Psoas muscle (tissue), 8 donors: ENCODE results near the gene HAPLN2. TPM values are rescaled to one million over a fixed set of nuclear protein-coding genes. Genes with fewer than 3 reads are reported as not detected.

Experiments
- ATAC-seq, 4 donors: fragments of 200-7000 bp; cut with Tn5 transposase; one replicate each; pipeline ENCODE4 v1.9.1; 2020; ENCODE audit warnings: moderate library complexity in 3 of 4, mild to moderate bottlenecking in 2 of 4
- DNase-seq, 2 donors: peaks; one replicate each; pipeline ENCODE4 v3.0.0-alpha.2; 2020
- H3K27ac ChIP-seq: fragments of 200-600 bp; one replicate; pipeline ENCODE4 v1.8.0; 2022
- H3K27me3 ChIP-seq, 3 donors: fragments of 200-600 bp in 1 of 3; one replicate each; pipeline versions ENCODE4 v1.6.1 to v1.8.0; 2013 to 2022; ENCODE audit warnings: low read length in 2 of 3, mild to moderate bottlenecking in 2 of 3, moderate library complexity in 1 of 3; ENCODE audit not compliant: insufficient read depth in 3 of 3
- H3K36me3 ChIP-seq, 2 donors: fragments of 200-600 bp in 1 of 2; one replicate each; pipeline versions ENCODE4 v1.6.1 to v1.8.0; 2013 to 2022; ENCODE audit warnings: low read depth in 1 of 2, mild to moderate bottlenecking in 1 of 2, moderate library complexity in 1 of 2; ENCODE audit not compliant: insufficient read depth in 1 of 2
- H3K4me1 ChIP-seq: fragments of 200-600 bp; one replicate; pipeline ENCODE4 v1.8.0; 2022
- H3K4me3 ChIP-seq: fragments of 200-600 bp; one replicate; pipeline ENCODE4 v1.8.0; 2022; ENCODE audit warnings: mild to moderate bottlenecking
- H3K9me3 ChIP-seq: fragments of 200-600 bp; one replicate; pipeline ENCODE4 v1.8.0; 2022
- WGBS, 3 donors: extraction: QIAGEN DNeasy Blood & Tissue Kit; methylation state at CpG; one replicate each; pipeline versions ENCODE4 v1.1.6 to v1.1.7; 2013; 5-methylcytosine and 5-hydroxymethylcytosine counted together
- intact Hi-C, 2 donors: fragments of 100-400 bp; cut with DNase I; formaldehyde crosslinking; loops; one replicate each; pipeline versions ENCODE4 v1.11.0 to v1.14.2; 2022
- polyA plus RNA-seq, 3 donors: library from polyadenylated mRNA; stranded (reverse); fragments of 200-250 nt; gene quantifications; one replicate each; pipeline ENCODE4 v1.2.3, GENCODE V29; 2013
- total RNA-seq, 4 donors: library from RNA; stranded (reverse); fragmentation: NEBNext Ultra II Directional in 2 of 4; extraction: Animal tissue kit (Norgen Biotek cat#: 25700) in 2 of 4; gene quantifications; one replicate each; pipeline versions ENCODE4 v1.2.1 to v1.2.4, GENCODE V29; 2021 to 2023
- TF ChIP-seq, protein P1 (sequence below): fragments of 200-600 bp; IDR thresholded peaks from one replicate; pipeline ENCODE4 v1.8.0; 2022; ENCODE audit warnings: antibody characterized with exemption
- donor health status: healthy with polysubstance abuse.
- donor health status: DM: no; HTN: no; CAD: no; lungs with moderate emphysema.
- donor health status: Bipolar disorder and iron deficiency.
- donor health status: healthy.
- donor health status: DM: yes; HTN: yes; CAD: no.
- donor health status: DM: no; HTN: no; CAD: no.
- donor health status: DM: no; HTN: no; CAD: no.
- donor health status: DM: yes; HTN: yes; CAD: no.

HAPLN2 gene
- total and polyA plus RNA-seq, 7 donors: 0.28 to 2.2 (median 0.61) TPM

DNA sequence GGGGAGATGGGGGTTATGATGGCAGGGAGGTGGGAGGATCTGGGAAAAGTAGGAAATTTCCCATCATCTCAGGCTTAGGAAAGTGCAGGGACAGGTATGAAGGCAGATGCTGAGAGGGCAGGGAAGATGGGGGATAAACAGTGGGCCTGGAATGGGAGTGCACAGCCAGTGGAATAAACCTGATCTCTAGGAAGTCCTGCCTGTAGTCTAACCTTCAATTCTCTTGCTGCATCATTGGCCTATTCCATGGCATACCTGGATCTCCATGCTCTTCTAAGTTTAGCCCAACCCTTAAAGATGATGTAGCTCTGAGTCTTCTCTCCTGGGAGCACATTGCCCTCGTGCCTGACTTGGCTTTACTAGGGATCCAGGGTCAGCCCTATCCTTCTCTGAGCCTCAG lies 25.4 kb downstream of the HAPLN2 start:
- no peaks in the 10 kb centered on the region for H3K36me3 ChIP-seq
- TF ChIP-seq, protein P1, sequence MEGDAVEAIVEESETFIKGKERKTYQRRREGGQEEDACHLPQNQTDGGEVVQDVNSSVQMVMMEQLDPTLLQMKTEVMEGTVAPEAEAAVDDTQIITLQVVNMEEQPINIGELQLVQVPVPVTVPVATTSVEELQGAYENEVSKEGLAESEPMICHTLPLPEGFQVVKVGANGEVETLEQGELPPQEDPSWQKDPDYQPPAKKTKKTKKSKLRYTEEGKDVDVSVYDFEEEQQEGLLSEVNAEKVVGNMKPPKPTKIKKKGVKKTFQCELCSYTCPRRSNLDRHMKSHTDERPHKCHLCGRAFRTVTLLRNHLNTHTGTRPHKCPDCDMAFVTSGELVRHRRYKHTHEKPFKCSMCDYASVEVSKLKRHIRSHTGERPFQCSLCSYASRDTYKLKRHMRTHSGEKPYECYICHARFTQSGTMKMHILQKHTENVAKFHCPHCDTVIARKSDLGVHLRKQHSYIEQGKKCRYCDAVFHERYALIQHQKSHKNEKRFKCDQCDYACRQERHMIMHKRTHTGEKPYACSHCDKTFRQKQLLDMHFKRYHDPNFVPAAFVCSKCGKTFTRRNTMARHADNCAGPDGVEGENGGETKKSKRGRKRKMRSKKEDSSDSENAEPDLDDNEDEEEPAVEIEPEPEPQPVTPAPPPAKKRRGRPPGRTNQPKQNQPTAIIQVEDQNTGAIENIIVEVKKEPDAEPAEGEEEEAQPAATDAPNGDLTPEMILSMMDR: no peak
- ATAC-seq (no peak), DNase-seq (no peak)
- H3K4me1 ChIP-seq: peaks cover 21% of the 10 kb centered on the region
- no peaks in the 10 kb centered on the region for H3K9me3 ChIP-seq
- H3K27me3 ChIP-seq: peaks cover 0 to 77% (median 15%) of the 10 kb centered on the region in 3 donors
- intact Hi-C loops: no loop called here
- no peak overlapping the region for H3K27ac ChIP-seq
- WGBS, 3 donors: 31 to 41% (median 38%) methylated on average over 1 of the region's 1 CpG
- no peak overlapping the region for H3K4me3 ChIP-seq

DNA sequence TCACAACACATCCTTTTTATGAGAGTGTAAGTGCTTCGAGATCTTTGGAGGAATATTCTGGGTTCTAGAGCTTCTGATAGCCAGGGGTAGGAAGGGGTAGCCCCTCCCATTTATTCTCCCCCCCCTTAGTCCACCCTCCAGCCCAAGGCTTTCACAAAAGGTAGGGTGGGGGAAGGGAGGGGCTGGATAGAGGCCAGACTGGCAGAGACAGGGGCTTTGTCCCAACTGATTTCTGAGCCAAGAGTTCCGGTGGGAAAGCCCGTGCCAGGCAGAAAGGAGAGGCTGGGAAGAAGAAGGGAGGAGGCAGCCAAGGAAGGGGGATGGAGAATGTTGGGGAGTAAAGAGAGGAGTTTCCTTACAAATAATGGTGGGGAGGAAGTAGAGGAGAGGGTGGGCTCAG lies 25.8 kb downstream of the HAPLN2 start:
- no peak for ATAC-seq
- no peak overlapping the region for H3K27ac ChIP-seq
- peaks cover 0 to 81% (median 15%) of the 10 kb centered on the region in 3 donors for H3K27me3 ChIP-seq
- no peak overlapping the region for H3K4me3 ChIP-seq
- peaks cover 17% of the 10 kb centered on the region for H3K4me1 ChIP-seq
- TF ChIP-seq, protein P1: no peak
- H3K9me3 ChIP-seq: no peaks in the 10 kb centered on the region
- 26 to 42% (median 32%) methylated on average over 3 of the region's 3 CpGs for WGBS, 3 donors
- H3K36me3 ChIP-seq: no peaks in the 10 kb centered on the region
- intact Hi-C loops: no loop called here
- DNase-seq: no peak

DNA sequence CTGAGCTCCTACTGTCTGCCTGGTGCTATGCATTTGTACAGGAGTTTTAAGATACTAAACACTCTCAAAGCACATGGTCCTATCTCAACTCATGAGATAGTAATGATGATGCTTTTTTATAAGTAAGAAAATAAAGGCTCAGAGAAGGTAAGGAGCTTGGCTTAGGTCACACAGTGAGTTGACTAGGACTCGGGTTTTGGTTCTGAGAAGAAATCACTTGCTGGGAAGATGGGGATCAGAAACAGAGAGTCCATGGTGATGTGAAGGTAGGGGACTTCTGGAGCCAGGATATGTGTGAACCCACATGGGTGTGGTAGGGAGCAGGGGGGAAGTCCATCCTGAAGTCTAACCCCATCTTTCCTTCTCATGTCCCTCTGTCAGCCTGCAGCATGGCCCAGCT lies 26.5 kb downstream of the HAPLN2 start:
- intact Hi-C loops: no loop called here
- Histone ChIP-seq H3K9me3 (no peaks in the 10 kb centered on the region), H3K4me3 (no peak overlapping the region), H3K27ac (no peak overlapping the region), H3K36me3 (no peaks in the 10 kb centered on the region), H3K4me1 (peaks cover 14% of the 10 kb centered on the region), H3K27me3 (peaks cover 0 to 86% (median 20%) of the 10 kb centered on the region in 3 donors)
- WGBS, 3 donors: 83 to 95% (median 84%) methylated on average over 1 of the region's 1 CpG
- TF ChIP-seq, protein P1: no peak
- no peak for ATAC-seq
- DNase-seq: no peak

DNA sequence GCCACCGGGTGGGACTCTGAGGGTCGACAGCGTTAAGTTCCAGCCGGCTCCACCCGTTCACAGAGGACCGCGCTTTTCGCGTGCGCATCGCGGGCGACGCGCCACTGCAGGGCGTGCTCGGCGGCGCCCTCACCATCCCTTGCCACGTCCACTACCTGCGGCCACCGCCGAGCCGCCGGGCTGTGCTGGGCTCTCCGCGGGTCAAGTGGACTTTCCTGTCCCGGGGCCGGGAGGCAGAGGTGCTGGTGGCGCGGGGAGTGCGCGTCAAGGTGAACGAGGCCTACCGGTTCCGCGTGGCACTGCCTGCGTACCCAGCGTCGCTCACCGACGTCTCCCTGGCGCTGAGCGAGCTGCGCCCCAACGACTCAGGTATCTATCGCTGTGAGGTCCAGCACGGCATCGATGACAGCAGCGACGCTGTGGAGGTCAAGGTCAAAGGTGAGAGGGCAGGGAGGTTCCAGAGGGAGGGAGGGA lies 27.6 kb downstream of the HAPLN2 start:
- Histone ChIP-seq H3K27ac (no peak overlapping the region), H3K36me3 (no peaks in the 10 kb centered on the region), H3K4me3 (no peak overlapping the region), H3K4me1 (peaks cover 7% of the 10 kb centered on the region), H3K9me3 (no peaks in the 10 kb centered on the region), H3K27me3 (peaks cover 0 to 92% (median 20%) of the 10 kb centered on the region in 3 donors)
- intact Hi-C loops: no loop called here
- TF ChIP-seq, protein P1: no peak
- ATAC-seq (no peak), DNase-seq (no peak)
- WGBS, 3 donors: 14 to 17% (median 15%) methylated on average over 28 to 51 of the region's 51 CpGs

DNA sequence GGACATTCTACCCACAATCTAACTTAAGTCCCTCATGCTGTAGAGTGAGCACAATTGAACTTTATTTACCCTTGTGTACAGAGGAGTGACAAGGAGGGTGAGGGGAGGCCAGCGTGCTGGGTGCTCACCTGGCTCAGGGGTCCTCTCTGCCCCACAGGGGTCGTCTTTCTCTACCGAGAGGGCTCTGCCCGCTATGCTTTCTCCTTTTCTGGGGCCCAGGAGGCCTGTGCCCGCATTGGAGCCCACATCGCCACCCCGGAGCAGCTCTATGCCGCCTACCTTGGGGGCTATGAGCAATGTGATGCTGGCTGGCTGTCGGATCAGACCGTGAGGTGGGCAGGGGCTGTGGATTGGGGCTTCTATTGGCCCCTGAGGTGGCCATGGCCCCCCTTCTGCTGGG lies 28.1 kb downstream of the HAPLN2 start:
- H3K4me3 ChIP-seq: no peak overlapping the region
- peaks cover 0 to 87% (median 21%) of the 10 kb centered on the region in 3 donors for H3K27me3 ChIP-seq
- DNase-seq (no peak), ATAC-seq (no peak)
- peaks cover under 1% of the 10 kb centered on the region for H3K4me1 ChIP-seq
- no peaks in the 10 kb centered on the region for H3K36me3 ChIP-seq
- intact Hi-C loops: no loop called here
- no peak overlapping the region for H3K27ac ChIP-seq
- 73 to 81% (median 79%) methylated on average over 10 of the region's 10 CpGs for WGBS, 3 donors
- no peaks in the 10 kb centered on the region for H3K9me3 ChIP-seq
- TF ChIP-seq, protein P1: no peak
